ENCODE measurements around the gene MAML3. TPM values are rescaled to one million over a fixed set of nuclear protein-coding genes. Genes with fewer than 3 reads are reported as not detected.

MAML3 gene
- total and polyA plus RNA-seq, 2 experiments from 2014 or later: 1.7 to 6.5 TPM

DNA sequence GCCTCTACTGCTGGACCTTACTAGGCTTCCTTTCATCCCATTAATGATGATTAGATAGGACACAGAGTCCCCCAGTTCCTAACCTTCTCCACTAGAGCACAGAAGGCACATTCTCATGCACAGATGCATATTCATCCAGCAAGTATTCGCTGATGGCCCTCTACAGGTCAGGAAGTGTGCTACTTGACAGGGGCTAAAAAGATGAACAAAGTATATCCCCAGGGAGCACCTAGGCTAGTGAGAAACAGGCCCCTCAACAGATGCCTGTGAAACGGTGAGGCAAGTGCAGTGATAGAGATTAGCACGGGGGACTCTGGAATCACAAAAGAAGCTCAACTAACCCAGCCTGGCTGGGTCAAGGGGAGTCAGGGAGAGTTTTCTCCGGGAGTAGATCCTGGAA lies 392.5 kb downstream of the MAML3 start:
- Histone ChIP-seq H3K27ac (ENCODE audit: low read depth) (no peak overlapping the region), H3K4me3 (no peak overlapping the region)
- H3K4me1 Mint-ChIP-seq: peaks cover 23% of the 10 kb centered on the region

More for the DNA sequence above, 392.5 kb downstream of the MAML3 start:
- no peaks in the 10 kb centered on the region for H3F3A ChIP-seq (replicated peaks; ENCODE audit: low read depth)
- peak; percentile 74 for DNase-seq (ENCODE audit: low spot score)
- H3K27me3 Mint-ChIP-seq (ENCODE audit: insufficient read depth, low read depth, poor library complexity): peaks cover 7% of the 10 kb centered on the region
- H3K9me3 Mint-ChIP-seq: no peaks in the 10 kb centered on the region
- no peaks in the 10 kb centered on the region; the same call in 1 of the 2 replicates for H3K4me1 ChIP-seq (ENCODE audit: insufficient read depth)
- H2AFZ ChIP-seq: no peak overlapping the region
- no peaks in the 10 kb centered on the region for H3K9me2 ChIP-seq (ENCODE audit: insufficient read depth)
- H3K4me2 ChIP-seq: no peak overlapping the region
- H3K79me2 ChIP-seq (replicated peaks; ENCODE audit: insufficient read depth): no peaks in the 10 kb centered on the region
- no peaks in the 10 kb centered on the region for H3K36me3 Mint-ChIP-seq (ENCODE audit: low read depth)
- no peak for TF ChIP-seq JUNB (IDR thresholded peaks at IDR 0.05; ENCODE audit: unreplicated experiment)
- TF ChIP-seq, protein P1, sequence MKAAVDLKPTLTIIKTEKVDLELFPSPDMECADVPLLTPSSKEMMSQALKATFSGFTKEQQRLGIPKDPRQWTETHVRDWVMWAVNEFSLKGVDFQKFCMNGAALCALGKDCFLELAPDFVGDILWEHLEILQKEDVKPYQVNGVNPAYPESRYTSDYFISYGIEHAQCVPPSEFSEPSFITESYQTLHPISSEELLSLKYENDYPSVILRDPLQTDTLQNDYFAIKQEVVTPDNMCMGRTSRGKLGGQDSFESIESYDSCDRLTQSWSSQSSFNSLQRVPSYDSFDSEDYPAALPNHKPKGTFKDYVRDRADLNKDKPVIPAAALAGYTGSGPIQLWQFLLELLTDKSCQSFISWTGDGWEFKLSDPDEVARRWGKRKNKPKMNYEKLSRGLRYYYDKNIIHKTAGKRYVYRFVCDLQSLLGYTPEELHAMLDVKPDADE (IDR thresholded peaks at IDR 0.05): no peak
- no peak for TF ChIP-seq POLR2AphosphoS5 (IDR thresholded peaks at IDR 0.05; ENCODE audit: low read depth)
- TF ChIP-seq STAT1 (IDR thresholded peaks at IDR 0.05; ENCODE audit: unreplicated experiment): no peak
- TF ChIP-seq ZNF331 (CRISPR knock-in tag; IDR thresholded peaks at IDR 0.05; ENCODE audit: low read depth): no peak
- no peak for TF ChIP-seq EZH2 (IDR thresholded peaks at IDR 0.05; ENCODE audit: low read depth, unreplicated experiment)
- TF ChIP-seq CTCF (conservative IDR thresholded peaks at IDR 0.05; ENCODE audit: low read depth in 2 of 2): peak; percentile 39 to 58; a peak in 3 of 4 replicates
- TF ChIP-seq, protein P2, sequence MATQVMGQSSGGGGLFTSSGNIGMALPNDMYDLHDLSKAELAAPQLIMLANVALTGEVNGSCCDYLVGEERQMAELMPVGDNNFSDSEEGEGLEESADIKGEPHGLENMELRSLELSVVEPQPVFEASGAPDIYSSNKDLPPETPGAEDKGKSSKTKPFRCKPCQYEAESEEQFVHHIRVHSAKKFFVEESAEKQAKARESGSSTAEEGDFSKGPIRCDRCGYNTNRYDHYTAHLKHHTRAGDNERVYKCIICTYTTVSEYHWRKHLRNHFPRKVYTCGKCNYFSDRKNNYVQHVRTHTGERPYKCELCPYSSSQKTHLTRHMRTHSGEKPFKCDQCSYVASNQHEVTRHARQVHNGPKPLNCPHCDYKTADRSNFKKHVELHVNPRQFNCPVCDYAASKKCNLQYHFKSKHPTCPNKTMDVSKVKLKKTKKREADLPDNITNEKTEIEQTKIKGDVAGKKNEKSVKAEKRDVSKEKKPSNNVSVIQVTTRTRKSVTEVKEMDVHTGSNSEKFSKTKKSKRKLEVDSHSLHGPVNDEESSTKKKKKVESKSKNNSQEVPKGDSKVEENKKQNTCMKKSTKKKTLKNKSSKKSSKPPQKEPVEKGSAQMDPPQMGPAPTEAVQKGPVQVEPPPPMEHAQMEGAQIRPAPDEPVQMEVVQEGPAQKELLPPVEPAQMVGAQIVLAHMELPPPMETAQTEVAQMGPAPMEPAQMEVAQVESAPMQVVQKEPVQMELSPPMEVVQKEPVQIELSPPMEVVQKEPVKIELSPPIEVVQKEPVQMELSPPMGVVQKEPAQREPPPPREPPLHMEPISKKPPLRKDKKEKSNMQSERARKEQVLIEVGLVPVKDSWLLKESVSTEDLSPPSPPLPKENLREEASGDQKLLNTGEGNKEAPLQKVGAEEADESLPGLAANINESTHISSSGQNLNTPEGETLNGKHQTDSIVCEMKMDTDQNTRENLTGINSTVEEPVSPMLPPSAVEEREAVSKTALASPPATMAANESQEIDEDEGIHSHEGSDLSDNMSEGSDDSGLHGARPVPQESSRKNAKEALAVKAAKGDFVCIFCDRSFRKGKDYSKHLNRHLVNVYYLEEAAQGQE (IDR thresholded peaks at IDR 0.05; ENCODE audit: unreplicated experiment): no peak
- 0 out of 2 replicates have a peak, but pooled peaks have one; percentile 24 for TF ChIP-seq CREB1 (CRISPR knock-in tag; IDR thresholded peaks at IDR 0.05; ENCODE audit: low read depth)
- no peak for TF ChIP-seq EZH2phosphoT487 (IDR thresholded peaks at IDR 0.05; ENCODE audit: unreplicated experiment)
- TF ChIP-seq ZNF114 (CRISPR knock-in tag; IDR thresholded peaks at IDR 0.05): peak; percentile 62; the same call in 1 of the 2 replicates
- TF ChIP-seq NANOG (IDR thresholded peaks at IDR 0.05; ENCODE audit: borderline replicate concordance): no peak
- TF ChIP-seq, protein P3, sequence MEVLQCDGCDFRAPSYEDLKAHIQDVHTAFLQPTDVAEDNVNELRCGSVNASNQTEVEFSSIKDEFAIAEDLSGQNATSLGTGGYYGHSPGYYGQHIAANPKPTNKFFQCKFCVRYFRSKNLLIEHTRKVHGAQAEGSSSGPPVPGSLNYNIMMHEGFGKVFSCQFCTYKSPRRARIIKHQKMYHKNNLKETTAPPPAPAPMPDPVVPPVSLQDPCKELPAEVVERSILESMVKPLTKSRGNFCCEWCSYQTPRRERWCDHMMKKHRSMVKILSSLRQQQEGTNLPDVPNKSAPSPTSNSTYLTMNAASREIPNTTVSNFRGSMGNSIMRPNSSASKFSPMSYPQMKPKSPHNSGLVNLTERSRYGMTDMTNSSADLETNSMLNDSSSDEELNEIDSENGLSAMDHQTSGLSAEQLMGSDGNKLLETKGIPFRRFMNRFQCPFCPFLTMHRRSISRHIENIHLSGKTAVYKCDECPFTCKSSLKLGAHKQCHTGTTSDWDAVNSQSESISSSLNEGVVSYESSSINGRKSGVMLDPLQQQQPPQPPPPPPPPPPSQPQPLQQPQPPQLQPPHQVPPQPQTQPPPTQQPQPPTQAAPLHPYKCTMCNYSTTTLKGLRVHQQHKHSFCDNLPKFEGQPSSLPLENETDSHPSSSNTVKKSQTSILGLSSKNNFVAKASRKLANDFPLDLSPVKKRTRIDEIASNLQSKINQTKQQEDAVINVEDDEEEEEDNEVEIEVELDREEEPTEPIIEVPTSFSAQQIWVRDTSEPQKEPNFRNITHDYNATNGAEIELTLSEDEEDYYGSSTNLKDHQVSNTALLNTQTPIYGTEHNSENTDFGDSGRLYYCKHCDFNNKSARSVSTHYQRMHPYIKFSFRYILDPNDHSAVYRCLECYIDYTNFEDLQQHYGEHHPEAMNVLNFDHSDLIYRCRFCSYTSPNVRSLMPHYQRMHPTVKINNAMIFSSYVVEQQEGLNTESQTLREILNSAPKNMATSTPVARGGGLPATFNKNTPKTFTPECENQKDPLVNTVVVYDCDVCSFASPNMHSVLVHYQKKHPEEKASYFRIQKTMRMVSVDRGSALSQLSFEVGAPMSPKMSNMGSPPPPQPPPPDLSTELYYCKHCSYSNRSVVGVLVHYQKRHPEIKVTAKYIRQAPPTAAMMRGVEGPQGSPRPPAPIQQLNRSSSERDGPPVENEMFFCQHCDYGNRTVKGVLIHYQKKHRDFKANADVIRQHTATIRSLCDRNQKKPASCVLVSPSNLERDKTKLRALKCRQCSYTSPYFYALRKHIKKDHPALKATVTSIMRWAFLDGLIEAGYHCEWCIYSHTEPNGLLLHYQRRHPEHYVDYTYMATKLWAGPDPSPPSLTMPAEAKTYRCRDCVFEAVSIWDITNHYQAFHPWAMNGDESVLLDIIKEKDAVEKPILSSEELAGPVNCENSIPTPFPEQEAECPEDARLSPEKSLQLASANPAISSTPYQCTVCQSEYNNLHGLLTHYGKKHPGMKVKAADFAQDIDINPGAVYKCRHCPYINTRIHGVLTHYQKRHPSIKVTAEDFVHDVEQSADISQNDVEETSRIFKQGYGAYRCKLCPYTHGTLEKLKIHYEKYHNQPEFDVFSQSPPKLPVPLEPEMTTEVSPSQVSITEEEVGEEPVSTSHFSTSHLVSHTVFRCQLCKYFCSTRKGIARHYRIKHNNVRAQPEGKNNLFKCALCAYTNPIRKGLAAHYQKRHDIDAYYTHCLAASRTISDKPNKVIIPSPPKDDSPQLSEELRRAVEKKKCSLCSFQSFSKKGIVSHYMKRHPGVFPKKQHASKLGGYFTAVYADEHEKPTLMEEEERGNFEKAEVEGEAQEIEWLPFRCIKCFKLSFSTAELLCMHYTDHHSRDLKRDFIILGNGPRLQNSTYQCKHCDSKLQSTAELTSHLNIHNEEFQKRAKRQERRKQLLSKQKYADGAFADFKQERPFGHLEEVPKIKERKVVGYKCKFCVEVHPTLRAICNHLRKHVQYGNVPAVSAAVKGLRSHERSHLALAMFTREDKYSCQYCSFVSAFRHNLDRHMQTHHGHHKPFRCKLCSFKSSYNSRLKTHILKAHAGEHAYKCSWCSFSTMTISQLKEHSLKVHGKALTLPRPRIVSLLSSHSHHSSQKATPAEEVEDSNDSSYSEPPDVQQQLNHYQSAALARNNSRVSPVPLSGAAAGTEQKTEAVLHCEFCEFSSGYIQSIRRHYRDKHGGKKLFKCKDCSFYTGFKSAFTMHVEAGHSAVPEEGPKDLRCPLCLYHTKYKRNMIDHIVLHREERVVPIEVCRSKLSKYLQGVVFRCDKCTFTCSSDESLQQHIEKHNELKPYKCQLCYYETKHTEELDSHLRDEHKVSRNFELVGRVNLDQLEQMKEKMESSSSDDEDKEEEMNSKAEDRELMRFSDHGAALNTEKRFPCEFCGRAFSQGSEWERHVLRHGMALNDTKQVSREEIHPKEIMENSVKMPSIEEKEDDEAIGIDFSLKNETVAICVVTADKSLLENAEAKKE (CRISPR knock-in tag; IDR thresholded peaks at IDR 0.05): peak; percentile 92
- H3K36me3 ChIP-seq (ENCODE audit: insufficient read depth): no peaks in the 10 kb centered on the region
- H3K27me3 ChIP-seq (ENCODE audit: insufficient read depth): no peaks in the 10 kb centered on the region
- ATAC-seq: peak; percentile 90
- H4K20me1 ChIP-seq (replicated peaks; ENCODE audit: insufficient read depth): no peaks in the 10 kb centered on the region
- no peak overlapping the region for H3K27ac Mint-ChIP-seq
- no peak overlapping the region for H3K4me3 Mint-ChIP-seq
